IPS-15b (cell line): ENCODE measurements around the gene TSPEAR.
"Not testable (repeated sequence)": the region's sequence is repeated elsewhere in the genome, so short reads cannot be mapped to it uniquely, and the experiment has no call there.

Experiments
- H3K27me3 ChIP-seq: one replicate; pipeline ENCODE4 v1.6.1; 2013; ENCODE audit warnings: low read length; ENCODE audit not compliant: control insufficient read depth, insufficient read depth
- H3K36me3 ChIP-seq: one replicate; pipeline ENCODE4 v1.6.1; 2013; ENCODE audit warnings: low read length; ENCODE audit not compliant: control insufficient read depth, insufficient read depth
- H3K4me1 ChIP-seq: one replicate; pipeline ENCODE4 v1.6.1; 2013; ENCODE audit warnings: mild to moderate bottlenecking, low read length; ENCODE audit not compliant: control insufficient read depth, insufficient read depth
- H3K4me3 ChIP-seq: one replicate; pipeline ENCODE4 v1.5.1; 2013; ENCODE audit warnings: low read depth, low read length
- H3K9ac ChIP-seq: one replicate; pipeline ENCODE4 v1.6.1; 2013; ENCODE audit warnings: low read depth, mild to moderate bottlenecking, low read length
- H3K9me3 ChIP-seq: one replicate; pipeline ENCODE4 v1.6.1; 2013; ENCODE audit warnings: mild to moderate bottlenecking, low read length; ENCODE audit not compliant: control insufficient read depth, insufficient read depth

The TSPEAR gene

GRCh38 chr21:44637018-44637850, 74.1 kb downstream of the TSPEAR start, which contains the start of gene KRTAP10-10:
TSS of gene KRTAP10-10 (plus strand) at chr21:44637356. CDS start at chr21:44637418, 62 bp downstream.
- Histone ChIP-seq H3K4me3 (no peak within 1 kb of the TSS), H3K9ac (no peak within 1 kb of the TSS), H3K27me3 (no peaks in the 10 kb centered on the region)

GRCh38 chr21:44636209-44637017, 75.0 kb downstream of the TSPEAR start:
- H3K4me1 ChIP-seq: no peaks in the 10 kb centered on the region
- no peak overlapping the region for H3K9ac ChIP-seq
- no peaks in the 10 kb centered on the region for H3K9me3 ChIP-seq
- H3K4me3 ChIP-seq: no peak overlapping the region
- no peaks in the 10 kb centered on the region for H3K36me3 ChIP-seq
- no peaks in the 10 kb centered on the region for H3K27me3 ChIP-seq

More at GRCh38 chr21:44637018-44637850, 74.1 kb downstream of the TSPEAR start, which contains the start of gene KRTAP10-10:
- H3K4me1 ChIP-seq: no peaks in the 10 kb centered on the region
- no peaks in the 10 kb centered on the region for H3K9me3 ChIP-seq
- no peaks in the 10 kb centered on the region for H3K36me3 ChIP-seq

GRCh38 chr21:44632067-44632466, 79.3 kb downstream of the TSPEAR start:
- H3K4me3 ChIP-seq: no peak overlapping the region
- no peak overlapping the region for H3K9ac ChIP-seq
- H3K27me3 ChIP-seq: no peaks in the 10 kb centered on the region
- H3K4me1 ChIP-seq: no peaks in the 10 kb centered on the region
- H3K9me3 ChIP-seq: no peaks in the 10 kb centered on the region
- H3K36me3 ChIP-seq: no peaks in the 10 kb centered on the region

GRCh38 chr21:44630440-44630839, 80.9 kb downstream of the TSPEAR start:
- Histone ChIP-seq H3K9me3 (no peaks in the 10 kb centered on the region), H3K4me3 (no peak overlapping the region)

GRCh38 chr21:44628707-44629391, 82.5 kb downstream of the TSPEAR start:
- Histone ChIP-seq H3K9me3 (peaks cover 3% of the 10 kb centered on the region), H3K4me1 (no peaks in the 10 kb centered on the region), H3K36me3 (no peaks in the 10 kb centered on the region), H3K9ac (no peak overlapping the region), H3K4me3 (no peak overlapping the region), H3K27me3 (no peaks in the 10 kb centered on the region)

More at GRCh38 chr21:44630440-44630839, 80.9 kb downstream of the TSPEAR start:
- H3K36me3 ChIP-seq: no peaks in the 10 kb centered on the region
- H3K9ac ChIP-seq: no peak overlapping the region
- H3K27me3 ChIP-seq: no peaks in the 10 kb centered on the region
- H3K4me1 ChIP-seq: no peaks in the 10 kb centered on the region

GRCh38 chr21:44627831-44628233, 83.5 kb downstream of the TSPEAR start:
- not testable (repeated sequence) for H3K36me3 ChIP-seq, H3K9me3 ChIP-seq, H3K27me3 ChIP-seq, H3K9ac ChIP-seq, H3K4me1 ChIP-seq, H3K4me3 ChIP-seq

- not testable (repeated sequence) for H3K36me3 ChIP-seq, H3K4me1 ChIP-seq, H3K27me3 ChIP-seq, H3K4me3 ChIP-seq, H3K9ac ChIP-seq, H3K9me3 ChIP-seq
Measured at GRCh38 chr21:44627181-44627822, 84.1 kb downstream of the TSPEAR start.

- Histone ChIP-seq H3K36me3 (no peaks in the 10 kb centered on the region), H3K4me3 (no peak within 1 kb of the TSS), H3K4me1 (no peaks in the 10 kb centered on the region), H3K9ac (no peak within 1 kb of the TSS), H3K27me3 (no peaks in the 10 kb centered on the region), H3K9me3 (peaks cover 8% of the 10 kb centered on the region)
Measured at GRCh38 chr21:44626673-44627143, 84.7 kb downstream of the TSPEAR start, which contains the start of gene KRTAP10-9. TSS of gene KRTAP10-9 (plus strand) at chr21:44627093. CDS start at chr21:44627172, 79 bp downstream.

- Histone ChIP-seq H3K9ac (no peak overlapping the region), H3K4me1 (no peaks in the 10 kb centered on the region), H3K36me3 (no peaks in the 10 kb centered on the region), H3K9me3 (peaks cover 8% of the 10 kb centered on the region), H3K27me3 (no peaks in the 10 kb centered on the region), H3K4me3 (no peak overlapping the region)
Measured at GRCh38 chr21:44626262-44626661, 85.1 kb downstream of the TSPEAR start.

- Histone ChIP-seq H3K27me3 (no peaks in the 10 kb centered on the region), H3K9ac (no peak overlapping the region), H3K36me3 (no peaks in the 10 kb centered on the region), H3K4me1 (no peaks in the 10 kb centered on the region), H3K4me3 (no peak overlapping the region), H3K9me3 (peaks cover 8% of the 10 kb centered on the region)
Measured at GRCh38 chr21:44625756-44626155, 85.6 kb downstream of the TSPEAR start.

- Histone ChIP-seq H3K4me3 (no peak overlapping the region), H3K9ac (no peak overlapping the region), H3K36me3 (no peaks in the 10 kb centered on the region), H3K27me3 (no peaks in the 10 kb centered on the region), H3K4me1 (no peaks in the 10 kb centered on the region), H3K9me3 (peaks cover 8% of the 10 kb centered on the region)
Measured at GRCh38 chr21:44623575-44623974, 87.8 kb downstream of the TSPEAR start.
